ENCODE measurements around the gene COLEC11.
A peak's percentile ranks its signal among the peaks of the same experiment; 100 is the strongest.

DNA sequence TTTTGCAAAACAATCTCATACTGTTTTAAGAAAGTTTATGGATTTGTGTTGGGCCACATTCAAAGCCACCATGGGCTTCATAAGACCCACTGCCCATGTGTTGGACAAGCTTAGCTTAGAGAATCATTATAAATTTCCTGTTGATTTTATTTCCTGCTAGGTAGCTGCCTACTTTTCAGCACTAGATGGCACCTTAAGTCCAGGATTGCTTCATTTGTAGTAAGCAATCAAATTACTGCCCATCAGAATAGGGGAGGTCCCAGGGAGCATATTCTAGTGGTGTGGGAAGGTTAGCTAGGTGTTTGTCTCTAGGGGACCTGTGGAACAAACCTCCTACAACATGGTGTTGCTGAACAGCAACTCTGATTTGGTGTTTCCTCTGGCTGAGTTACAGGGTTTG, 97.5 kb downstream of the COLEC11 start:
- no peak for TF ChIP-seq ZBTB21 (tag by site-specific recombination; IDR thresholded peaks at IDR 0.05)
- TF ChIP-seq SP2 (tag by site-specific recombination; IDR thresholded peaks at IDR 0.05): no peak
- TF ChIP-seq HOXC10 (CRISPR knock-in tag; IDR thresholded peaks at IDR 0.05): no peak
- TF ChIP-seq ZNF660 (tag by site-specific recombination; IDR thresholded peaks at IDR 0.05): no peak
- TF ChIP-seq, protein P1, sequence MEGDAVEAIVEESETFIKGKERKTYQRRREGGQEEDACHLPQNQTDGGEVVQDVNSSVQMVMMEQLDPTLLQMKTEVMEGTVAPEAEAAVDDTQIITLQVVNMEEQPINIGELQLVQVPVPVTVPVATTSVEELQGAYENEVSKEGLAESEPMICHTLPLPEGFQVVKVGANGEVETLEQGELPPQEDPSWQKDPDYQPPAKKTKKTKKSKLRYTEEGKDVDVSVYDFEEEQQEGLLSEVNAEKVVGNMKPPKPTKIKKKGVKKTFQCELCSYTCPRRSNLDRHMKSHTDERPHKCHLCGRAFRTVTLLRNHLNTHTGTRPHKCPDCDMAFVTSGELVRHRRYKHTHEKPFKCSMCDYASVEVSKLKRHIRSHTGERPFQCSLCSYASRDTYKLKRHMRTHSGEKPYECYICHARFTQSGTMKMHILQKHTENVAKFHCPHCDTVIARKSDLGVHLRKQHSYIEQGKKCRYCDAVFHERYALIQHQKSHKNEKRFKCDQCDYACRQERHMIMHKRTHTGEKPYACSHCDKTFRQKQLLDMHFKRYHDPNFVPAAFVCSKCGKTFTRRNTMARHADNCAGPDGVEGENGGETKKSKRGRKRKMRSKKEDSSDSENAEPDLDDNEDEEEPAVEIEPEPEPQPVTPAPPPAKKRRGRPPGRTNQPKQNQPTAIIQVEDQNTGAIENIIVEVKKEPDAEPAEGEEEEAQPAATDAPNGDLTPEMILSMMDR (tag by site-specific recombination; IDR thresholded peaks at IDR 0.05): peak; percentile 44; the same call in 1 of the 2 replicates
- TF ChIP-seq TCF7L2 (IDR thresholded peaks at IDR 0.05; ENCODE audit: borderline replicate concordance, low read depth, low read length): no peak
- TF ChIP-seq, protein P2, sequence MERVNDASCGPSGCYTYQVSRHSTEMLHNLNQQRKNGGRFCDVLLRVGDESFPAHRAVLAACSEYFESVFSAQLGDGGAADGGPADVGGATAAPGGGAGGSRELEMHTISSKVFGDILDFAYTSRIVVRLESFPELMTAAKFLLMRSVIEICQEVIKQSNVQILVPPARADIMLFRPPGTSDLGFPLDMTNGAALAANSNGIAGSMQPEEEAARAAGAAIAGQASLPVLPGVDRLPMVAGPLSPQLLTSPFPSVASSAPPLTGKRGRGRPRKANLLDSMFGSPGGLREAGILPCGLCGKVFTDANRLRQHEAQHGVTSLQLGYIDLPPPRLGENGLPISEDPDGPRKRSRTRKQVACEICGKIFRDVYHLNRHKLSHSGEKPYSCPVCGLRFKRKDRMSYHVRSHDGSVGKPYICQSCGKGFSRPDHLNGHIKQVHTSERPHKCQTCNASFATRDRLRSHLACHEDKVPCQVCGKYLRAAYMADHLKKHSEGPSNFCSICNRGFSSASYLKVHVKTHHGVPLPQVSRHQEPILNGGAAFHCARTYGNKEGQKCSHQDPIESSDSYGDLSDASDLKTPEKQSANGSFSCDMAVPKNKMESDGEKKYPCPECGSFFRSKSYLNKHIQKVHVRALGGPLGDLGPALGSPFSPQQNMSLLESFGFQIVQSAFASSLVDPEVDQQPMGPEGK (tag by site-specific recombination; IDR thresholded peaks at IDR 0.05): no peak
- no peak for TF ChIP-seq SETDB1 (IDR thresholded peaks at IDR 0.05; ENCODE audit: insufficient read length, low read length)
- TF ChIP-seq SCRT2 (tag by site-specific recombination; IDR thresholded peaks at IDR 0.05): no peak
- no peak for TF ChIP-seq KLF16 (tag by site-specific recombination; IDR thresholded peaks at IDR 0.05)
- TF ChIP-seq, protein P3, sequence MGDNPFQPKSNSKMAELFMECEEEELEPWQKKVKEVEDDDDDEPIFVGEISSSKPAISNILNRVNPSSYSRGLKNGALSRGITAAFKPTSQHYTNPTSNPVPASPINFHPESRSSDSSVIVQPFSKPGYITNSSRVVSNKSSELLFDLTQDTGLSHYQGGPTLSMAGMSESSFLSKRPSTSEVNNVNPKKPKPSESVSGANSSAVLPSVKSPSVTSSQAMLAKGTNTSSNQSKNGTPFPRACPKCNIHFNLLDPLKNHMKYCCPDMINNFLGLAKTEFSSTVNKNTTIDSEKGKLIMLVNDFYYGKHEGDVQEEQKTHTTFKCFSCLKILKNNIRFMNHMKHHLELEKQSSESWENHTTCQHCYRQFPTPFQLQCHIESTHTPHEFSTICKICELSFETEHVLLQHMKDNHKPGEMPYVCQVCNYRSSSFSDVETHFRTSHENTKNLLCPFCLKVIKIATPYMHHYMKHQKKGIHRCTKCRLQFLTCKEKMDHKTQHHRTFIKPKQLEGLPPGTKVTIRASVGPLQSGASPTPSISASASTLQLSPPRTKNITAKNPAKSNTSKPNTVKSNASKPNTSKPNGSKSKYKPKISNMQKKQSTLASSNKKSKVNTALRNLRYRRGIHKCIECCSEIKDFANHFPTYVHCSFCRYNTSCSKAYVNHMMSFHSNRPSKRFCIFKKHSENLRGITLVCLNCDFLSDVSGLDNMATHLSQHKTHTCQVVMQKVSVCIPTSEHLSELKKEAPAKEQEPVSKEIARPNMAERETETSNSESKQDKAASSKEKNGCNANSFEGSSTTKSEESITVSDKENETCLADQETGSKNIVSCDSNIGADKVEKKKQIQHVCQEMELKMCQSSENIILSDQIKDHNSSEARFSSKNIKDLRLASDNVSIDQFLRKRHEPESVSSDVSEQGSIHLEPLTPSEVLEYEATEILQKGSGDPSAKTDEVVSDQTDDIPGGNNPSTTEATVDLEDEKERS (tag by site-specific recombination; IDR thresholded peaks at IDR 0.05): no peak
- no peak for TF ChIP-seq ZFP3 (tag by site-specific recombination; IDR thresholded peaks at IDR 0.05; ENCODE audit: low read depth)

Measured in HEK293 (cell line).